Activated B cell treated with CpG ODN at 0.5 μM for 24 hours (primary cell): ENCODE results near the gene SMIM43. TPM values are rescaled to one million over a fixed set of nuclear protein-coding genes. Genes with fewer than 3 reads are reported as not detected.
"Not testable (repeated sequence)": the region's sequence is repeated elsewhere in the genome, so short reads cannot be mapped to it uniquely, and the experiment has no call there.

Source experiments
- ATAC-seq: fragments of 200-7000 bp; cut with Tn5 transposase; one replicate; pipeline ENCODE4 v1.10.0; 2021; ENCODE audit warnings: low read depth, mild to moderate bottlenecking, moderate library complexity
- CTCF ChIA-PET: fragments of 350-600 bp; sonication (Branson Sonifier 250); formaldehyde crosslinking; loops from one replicate; lab custom pipeline; 2021; ENCODE audit warnings: antibody characterized with exemption; lab: Charles Lee
- POLR2A ChIA-PET: fragments of 350-600 bp; sonication (Branson Sonifier 250); formaldehyde crosslinking; loops from one replicate; lab custom pipeline; 2021; ENCODE audit warnings: antibody characterized with exemption; lab: Charles Lee
- DNase-seq: peaks from one replicate; pipeline ENCODE4 v3.0.0; 2022
- H3K27ac Mint-ChIP-seq: one replicate; pipeline ENCODE4 v1.8.0; 2020; ENCODE audit warnings: mixed read lengths
- H3K27me3 Mint-ChIP-seq: one replicate; pipeline ENCODE4 v1.8.0; 2021; ENCODE audit warnings: mixed read lengths
- H3K36me3 Mint-ChIP-seq: one replicate; pipeline ENCODE4 v1.8.0; 2021; ENCODE audit warnings: low read depth, mixed read lengths
- H3K4me1 Mint-ChIP-seq: one replicate; pipeline ENCODE4 v1.8.0; 2021; ENCODE audit warnings: mixed read lengths
- H3K4me3 Mint-ChIP-seq: one replicate; pipeline ENCODE4 v1.8.0; 2020; ENCODE audit warnings: mild to moderate bottlenecking, mixed read lengths
- H3K9me3 Mint-ChIP-seq: one replicate; pipeline ENCODE4 v1.8.0; 2020; ENCODE audit warnings: mixed read lengths
- intact Hi-C: fragments of 100-400 bp; cut with micrococcal nuclease; formaldehyde crosslinking; loops from one replicate; pipeline ENCODE4 v1.15.1; 2024
- total RNA-seq: library from RNA; stranded (reverse); gene quantifications from 2 replicates; pipeline ENCODE4 v1.2.3, GENCODE V29; 2022
- TF ChIP-seq, protein P1 (sequence below): fragments of 200-600 bp; IDR thresholded peaks from one replicate; pipeline ENCODE4 v1.8.0; 2022; ENCODE audit warnings: antibody characterized with exemption, mild to moderate bottlenecking

The SMIM43 gene
- total RNA-seq, 1 donor from 2014 or later: not detected

DNA sequence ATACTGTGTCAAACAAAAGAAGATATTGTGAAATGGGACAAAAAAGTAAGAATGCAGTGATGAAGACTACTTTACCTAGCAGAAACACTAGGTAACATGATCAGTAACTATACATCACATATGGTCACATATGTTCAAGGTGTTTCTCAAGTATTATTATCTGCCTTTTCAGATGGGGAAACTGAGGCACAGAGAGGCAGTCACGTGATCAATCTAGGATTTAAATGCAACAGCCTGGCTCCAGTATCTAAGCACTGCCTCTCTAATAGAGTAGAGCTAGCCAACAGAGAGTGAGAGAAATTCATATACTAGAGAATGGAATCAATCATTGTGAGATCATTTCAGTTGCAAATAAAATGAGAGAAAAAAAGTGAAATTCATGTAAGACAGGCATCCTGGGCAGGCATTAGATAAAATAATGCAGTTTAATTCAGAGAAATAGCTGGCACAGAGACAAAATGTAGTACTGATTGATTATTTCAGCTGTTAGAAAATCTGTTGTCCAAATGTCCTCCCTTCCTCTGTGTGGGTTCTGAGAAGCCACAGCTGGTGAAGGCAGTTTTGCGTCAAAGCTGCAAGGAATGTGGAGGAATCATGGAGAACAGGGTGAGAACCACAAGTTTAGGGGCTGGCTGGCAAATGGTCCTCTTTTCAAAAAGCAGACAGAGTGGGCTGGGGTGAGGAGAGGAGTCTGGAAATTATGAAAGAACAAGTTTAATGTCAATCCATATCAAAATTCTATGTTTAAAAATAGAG, 26.0 kb downstream of the SMIM43 start:
- no peak overlapping the region for H3K4me3 Mint-ChIP-seq
- TF ChIP-seq, protein P1, sequence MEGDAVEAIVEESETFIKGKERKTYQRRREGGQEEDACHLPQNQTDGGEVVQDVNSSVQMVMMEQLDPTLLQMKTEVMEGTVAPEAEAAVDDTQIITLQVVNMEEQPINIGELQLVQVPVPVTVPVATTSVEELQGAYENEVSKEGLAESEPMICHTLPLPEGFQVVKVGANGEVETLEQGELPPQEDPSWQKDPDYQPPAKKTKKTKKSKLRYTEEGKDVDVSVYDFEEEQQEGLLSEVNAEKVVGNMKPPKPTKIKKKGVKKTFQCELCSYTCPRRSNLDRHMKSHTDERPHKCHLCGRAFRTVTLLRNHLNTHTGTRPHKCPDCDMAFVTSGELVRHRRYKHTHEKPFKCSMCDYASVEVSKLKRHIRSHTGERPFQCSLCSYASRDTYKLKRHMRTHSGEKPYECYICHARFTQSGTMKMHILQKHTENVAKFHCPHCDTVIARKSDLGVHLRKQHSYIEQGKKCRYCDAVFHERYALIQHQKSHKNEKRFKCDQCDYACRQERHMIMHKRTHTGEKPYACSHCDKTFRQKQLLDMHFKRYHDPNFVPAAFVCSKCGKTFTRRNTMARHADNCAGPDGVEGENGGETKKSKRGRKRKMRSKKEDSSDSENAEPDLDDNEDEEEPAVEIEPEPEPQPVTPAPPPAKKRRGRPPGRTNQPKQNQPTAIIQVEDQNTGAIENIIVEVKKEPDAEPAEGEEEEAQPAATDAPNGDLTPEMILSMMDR: no peak
- CTCF ChIA-PET: interaction anchor here (1.1 to 1.4 kb wide), 2 partner anchors 277 to 368 kb away, joined by 3 read pairs; no protein-coding TSS in a partner anchor
- no peaks in the 10 kb centered on the region for H3K9me3 Mint-ChIP-seq
- no peak overlapping the region for H3K27ac Mint-ChIP-seq
- no peaks in the 10 kb centered on the region for H3K36me3 Mint-ChIP-seq
- DNase-seq (no peak), ATAC-seq (no peak)
- H3K27me3 Mint-ChIP-seq: peaks cover 16% of the 10 kb centered on the region
- no peaks in the 10 kb centered on the region for H3K4me1 Mint-ChIP-seq
- POLR2A ChIA-PET: no interaction called here
- intact Hi-C loops: no loop called here

DNA sequence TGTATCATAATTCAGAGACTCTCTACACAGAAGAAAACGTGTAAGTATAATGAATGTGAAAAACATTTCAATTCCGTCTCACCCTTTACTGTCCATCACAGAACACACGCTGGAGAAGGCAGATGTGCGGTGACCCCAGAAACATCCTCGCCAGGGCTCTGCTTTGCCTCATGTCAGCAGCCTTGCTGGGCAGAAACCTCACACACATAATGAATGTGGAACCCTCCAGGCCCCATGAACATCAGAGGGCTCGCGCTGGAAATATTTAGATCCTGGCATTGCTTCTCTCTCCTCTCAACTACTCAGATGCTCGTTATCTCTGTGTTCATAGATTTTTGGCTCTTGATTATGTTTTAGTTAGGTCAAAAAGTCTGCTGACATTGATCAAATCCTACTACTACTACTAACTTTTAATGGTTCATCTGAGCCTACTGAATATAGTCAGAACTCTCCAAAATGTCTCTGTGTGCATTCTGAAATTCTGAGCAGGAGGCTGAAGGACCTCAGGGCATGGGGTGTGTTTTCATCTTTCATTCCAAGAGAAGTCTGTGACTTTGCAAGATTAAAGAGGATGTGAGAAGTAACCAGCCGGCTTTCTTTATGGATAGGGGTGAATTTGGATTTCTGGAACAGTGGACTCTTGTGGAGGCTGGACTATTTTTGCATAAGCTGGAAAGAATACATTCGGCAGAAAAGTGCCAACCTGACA, 27.0 kb downstream of the SMIM43 start:
- Mint-ChIP-seq H3K27me3 (peaks cover 16% of the 10 kb centered on the region), H3K4me3 (no peak overlapping the region), H3K9me3 (no peaks in the 10 kb centered on the region), H3K36me3 (no peaks in the 10 kb centered on the region), H3K27ac (no peak overlapping the region), H3K4me1 (no peaks in the 10 kb centered on the region)
- intact Hi-C loops: no loop called here
- ChIA-PET CTCF (interaction anchor here (1.0 to 1.5 kb wide), 2 partner anchors 10 to 546 kb away, joined by 4 read pairs; no protein-coding TSS in a partner anchor), POLR2A (no interaction called here)
- no peak for ATAC-seq
- no peak for DNase-seq
- TF ChIP-seq, protein P1: no peak

DNA sequence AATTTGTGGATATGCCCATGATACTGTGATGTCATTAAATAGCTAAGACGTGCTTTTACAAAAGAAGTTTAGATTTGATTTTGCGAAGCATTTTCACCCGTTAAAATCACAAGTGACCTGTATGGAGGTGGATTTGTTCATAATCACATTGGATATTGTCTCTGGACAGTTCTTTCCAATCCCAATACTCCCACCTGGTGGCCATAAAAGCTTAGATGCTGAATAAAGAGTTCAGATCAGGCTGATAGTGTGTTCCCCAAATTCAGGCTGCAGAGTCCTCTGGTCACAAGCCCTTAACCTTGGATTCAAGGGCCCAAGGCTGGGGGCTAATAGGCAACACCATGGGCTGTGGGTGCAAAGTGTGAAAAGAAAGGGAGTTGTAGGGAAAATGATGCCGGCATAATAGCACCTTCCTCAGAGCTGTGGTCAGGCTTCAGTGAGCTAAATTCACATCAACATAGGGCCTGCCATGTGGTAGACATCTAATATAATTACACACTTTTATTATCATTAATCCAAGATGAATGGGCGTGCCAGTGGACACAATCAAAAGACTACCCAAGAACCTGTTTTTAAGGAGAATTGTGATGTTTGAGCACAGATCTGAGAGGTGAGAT, 28.1 kb downstream of the SMIM43 start:
- ATAC-seq: no peak
- TF ChIP-seq, protein P1: no peak
- H3K27ac Mint-ChIP-seq: no peak overlapping the region
- intact Hi-C loops: loop anchor here (1.0 kb wide), 1 partner anchor 367 kb away; no protein-coding TSS in a partner anchor
- CTCF ChIA-PET: interaction anchor here (1.0 to 1.5 kb wide), 5 partner anchors 9 to 545 kb away, joined by 3 to 6 read pairs (median 4); no protein-coding TSS in a partner anchor
- H3K9me3 Mint-ChIP-seq: no peaks in the 10 kb centered on the region
- no peak overlapping the region for H3K4me3 Mint-ChIP-seq
- POLR2A ChIA-PET: no interaction called here
- no peaks in the 10 kb centered on the region for H3K36me3 Mint-ChIP-seq
- no peaks in the 10 kb centered on the region for H3K4me1 Mint-ChIP-seq
- H3K27me3 Mint-ChIP-seq: peaks cover 24% of the 10 kb centered on the region
- no peak for DNase-seq

DNA sequence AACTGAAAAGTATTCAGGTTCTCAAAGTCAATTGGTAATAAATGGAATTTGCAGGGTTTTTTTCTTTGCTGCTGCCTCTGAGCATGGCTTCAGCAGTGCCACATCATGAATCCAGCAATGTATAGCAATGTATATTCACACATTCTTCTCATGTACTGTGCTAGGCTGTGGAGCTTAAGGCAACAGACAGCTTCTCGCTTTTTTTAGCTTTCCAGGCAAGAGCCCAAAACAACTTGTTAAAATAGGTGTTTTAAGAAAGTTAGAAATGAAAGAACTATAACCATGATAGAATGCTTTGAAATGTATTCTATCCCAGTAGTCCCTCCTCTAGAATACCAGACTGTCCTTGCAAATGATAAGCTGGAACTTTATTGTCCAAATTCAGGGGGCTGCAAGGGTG, 30.4 kb downstream of the SMIM43 start:
- POLR2A ChIA-PET: no interaction called here
- H3K9me3 Mint-ChIP-seq: no peaks in the 10 kb centered on the region
- intact Hi-C loops: no loop called here
- ATAC-seq (no peak), DNase-seq (no peak)
- no peak overlapping the region for H3K27ac Mint-ChIP-seq
- H3K4me3 Mint-ChIP-seq: no peak overlapping the region
- H3K27me3 Mint-ChIP-seq: peaks cover 33% of the 10 kb centered on the region
- H3K36me3 Mint-ChIP-seq: no peaks in the 10 kb centered on the region
- no peaks in the 10 kb centered on the region for H3K4me1 Mint-ChIP-seq
- TF ChIP-seq, protein P1: no peak
- CTCF ChIA-PET: no interaction called here

DNA sequence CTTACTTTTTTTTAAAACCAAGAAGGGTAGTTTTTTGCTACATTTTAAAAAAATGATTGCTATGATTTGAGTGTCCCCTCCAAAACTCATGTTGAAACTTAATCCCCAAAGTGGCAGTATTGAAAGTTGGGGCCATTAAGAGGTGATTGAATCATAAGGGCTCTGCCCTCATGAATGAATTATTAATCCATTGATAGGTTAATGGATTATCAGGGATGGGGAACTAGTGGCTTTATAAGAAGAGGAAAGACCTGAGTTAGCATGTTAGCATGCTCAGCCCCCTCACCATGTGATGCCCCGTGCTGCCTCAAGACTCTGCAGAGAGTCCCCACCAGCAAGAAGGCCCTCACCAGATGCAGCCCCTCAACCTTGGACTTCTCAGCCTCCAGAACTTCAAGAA, 31.0 kb downstream of the SMIM43 start:
- Mint-ChIP-seq H3K36me3 (no peaks in the 10 kb centered on the region), H3K9me3 (no peaks in the 10 kb centered on the region), H3K4me3 (no peak overlapping the region), H3K27me3 (peaks cover 33% of the 10 kb centered on the region), H3K27ac (no peak overlapping the region), H3K4me1 (no peaks in the 10 kb centered on the region)
- DNase-seq: no peak
- ChIA-PET POLR2A (no interaction called here), CTCF (no interaction called here)
- intact Hi-C loops: no loop called here
- ATAC-seq: no peak
- TF ChIP-seq, protein P1: no peak

DNA sequence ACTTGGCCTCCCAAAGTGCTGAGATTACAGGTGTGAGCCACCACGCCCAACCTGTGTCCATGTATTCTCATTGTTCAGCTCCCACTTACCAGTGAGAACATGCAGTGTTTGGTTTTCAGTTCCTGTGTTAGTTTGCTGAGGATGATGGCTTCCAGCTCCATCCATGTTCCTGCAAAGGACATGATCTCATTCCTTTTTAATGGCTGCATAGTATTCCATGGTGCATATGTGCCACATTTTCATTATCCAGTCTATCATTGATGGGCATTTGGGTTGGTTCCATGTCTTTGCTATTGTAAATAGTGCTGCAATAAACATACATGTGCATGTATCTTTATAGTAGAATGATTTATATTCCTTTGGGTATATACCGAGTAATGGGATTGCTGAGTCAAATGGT, 35.2 kb downstream of the SMIM43 start:
- DNase-seq, CTCF ChIA-PET, H3K36me3 Mint-ChIP-seq, H3K27ac Mint-ChIP-seq, H3K4me1 Mint-ChIP-seq, ATAC-seq, H3K4me3 Mint-ChIP-seq, POLR2A ChIA-PET, H3K9me3 Mint-ChIP-seq: not testable (repeated sequence)
- peaks cover 20% of the 10 kb centered on the region for H3K27me3 Mint-ChIP-seq
- intact Hi-C loops: loop anchor here (5.0 to 10.0 kb wide), 2 partner anchors 52 to 1655 kb away; no protein-coding TSS in a partner anchor
